AG04450 (cell line): ENCODE results near the gene TSC22D1. TPM values are rescaled to one million over a fixed set of nuclear protein-coding genes. Genes with fewer than 3 reads are reported as not detected.

Experiments
- CTCF ChIA-PET: fragments of 300-600, 350-600 bp; formaldehyde crosslinking; extraction: SDS; loops from one replicate; lab custom pipeline; 2022; ENCODE audit warnings: antibody characterized with exemption, inconsistent platforms; lab: Charles Lee
- POLR2A ChIA-PET: fragments of 350-600 bp; formaldehyde crosslinking; extraction: SDS; loops from one replicate; lab custom pipeline; 2021; ENCODE audit warnings: antibody characterized with exemption, inconsistent platforms; lab: Yijun Ruan, JAX
- DNase-seq: peaks from one replicate; pipeline ENCODE4 v3.0.0-alpha.2; 2011; ENCODE audit warnings: low read depth, low spot score
- H3K27ac ChIP-seq: one replicate; pipeline ENCODE4 v1.5.1; 2012; ENCODE audit warnings: low read depth, low read length, control low read depth
- H3K27me3 ChIP-seq: one replicate; pipeline ENCODE4 v1.6.0; 2012; ENCODE audit warnings: low read length; ENCODE audit not compliant: control insufficient read depth, insufficient read depth
- H3K4me3 ChIP-seq: 2 replicates; pipeline ENCODE4 v1.5.1; 2011; ENCODE audit warnings: mild to moderate bottlenecking, low read depth, low read length, control low read depth
- H3K9me3 ChIP-seq: 2 replicates; pipeline ENCODE4 v1.5.1; 2012; ENCODE audit warnings: low read length; ENCODE audit not compliant: control insufficient read depth, insufficient read depth
- polyA minus RNA-seq: library from RNA; depleted of rRNA, polyadenylated mRNA; stranded (reverse); fragments of >200 nt; gene quantifications from 2 replicates; pipeline ENCODE4 v1.2.3, GENCODE V29; 2011; rRNA and poly(A)+ RNA removed
- polyA plus RNA-seq: library from polyadenylated mRNA; depleted of rRNA; stranded (reverse); fragments of >200 nt; gene quantifications from 2 replicates; pipeline ENCODE4 v1.2.3, GENCODE V29; 2011; rRNA removed
- TF ChIP-seq, protein P1 (sequence below): IDR thresholded peaks from 2 replicates; pipeline ENCODE4 v1.5.1; 2011; ENCODE audit warnings: low read depth, low read length, control low read depth, inconsistent platforms

The TSC22D1 gene
- 67.0 and 77.3 TPM in 2 replicates for polyA plus RNA-seq
- polyA minus RNA-seq, result 85.7 and 92.9 TPM in 2 replicates

DNA sequence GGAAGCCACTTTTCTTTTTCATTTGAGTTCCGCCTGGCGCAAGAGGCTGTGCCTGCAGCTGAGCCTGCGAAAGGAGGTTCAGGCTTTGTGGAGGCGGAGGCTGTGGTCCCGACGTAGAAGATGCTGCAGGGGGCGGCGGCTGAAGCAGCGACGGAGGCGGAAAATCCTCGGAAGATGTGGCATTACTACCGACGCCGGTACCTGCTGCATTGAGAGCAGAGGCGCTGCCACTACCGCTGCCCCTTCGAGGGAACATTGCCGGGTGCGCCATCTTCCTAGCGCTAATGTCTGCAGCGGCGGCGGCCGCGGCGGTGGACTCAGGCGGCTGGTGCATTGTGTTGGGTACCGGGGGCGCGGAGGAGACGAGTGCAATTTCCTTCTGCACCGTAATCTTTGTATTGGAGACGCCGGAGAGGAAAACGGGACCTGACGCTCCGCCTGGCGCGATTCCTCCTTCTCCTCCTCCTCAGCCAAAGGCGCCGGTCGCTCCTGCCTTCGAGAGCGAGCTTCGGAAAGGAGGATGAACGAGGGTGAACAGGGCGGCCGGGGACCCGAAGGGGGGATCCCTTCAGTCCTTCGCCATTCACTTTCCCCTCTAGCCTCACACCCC, at the start of gene TSC22D1:
TSS of gene TSC22D1 (minus strand) at position 590 of the 610 bp plus-strand sequence. CDS start at position 334, 256 bp downstream.
- ChIA-PET POLR2A (interaction anchor here (1.0 to 1.1 kb wide), 2 partner anchors 10 to 151 kb away, joined by 4 to 5 read pairs; no protein-coding TSS in a partner anchor), CTCF (interaction anchor here (1.2 to 1.3 kb wide), 2 partner anchors 394 to 398 kb away, joined by 3 to 4 read pairs; no protein-coding TSS in a partner anchor)
- DNase-seq, result no peak
- TF ChIP-seq, protein P1, sequence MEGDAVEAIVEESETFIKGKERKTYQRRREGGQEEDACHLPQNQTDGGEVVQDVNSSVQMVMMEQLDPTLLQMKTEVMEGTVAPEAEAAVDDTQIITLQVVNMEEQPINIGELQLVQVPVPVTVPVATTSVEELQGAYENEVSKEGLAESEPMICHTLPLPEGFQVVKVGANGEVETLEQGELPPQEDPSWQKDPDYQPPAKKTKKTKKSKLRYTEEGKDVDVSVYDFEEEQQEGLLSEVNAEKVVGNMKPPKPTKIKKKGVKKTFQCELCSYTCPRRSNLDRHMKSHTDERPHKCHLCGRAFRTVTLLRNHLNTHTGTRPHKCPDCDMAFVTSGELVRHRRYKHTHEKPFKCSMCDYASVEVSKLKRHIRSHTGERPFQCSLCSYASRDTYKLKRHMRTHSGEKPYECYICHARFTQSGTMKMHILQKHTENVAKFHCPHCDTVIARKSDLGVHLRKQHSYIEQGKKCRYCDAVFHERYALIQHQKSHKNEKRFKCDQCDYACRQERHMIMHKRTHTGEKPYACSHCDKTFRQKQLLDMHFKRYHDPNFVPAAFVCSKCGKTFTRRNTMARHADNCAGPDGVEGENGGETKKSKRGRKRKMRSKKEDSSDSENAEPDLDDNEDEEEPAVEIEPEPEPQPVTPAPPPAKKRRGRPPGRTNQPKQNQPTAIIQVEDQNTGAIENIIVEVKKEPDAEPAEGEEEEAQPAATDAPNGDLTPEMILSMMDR, result no peak
- peak within 1 kb of the TSS; percentile 83 for H3K4me3 ChIP-seq
- no peaks in the 10 kb centered on the region for H3K27me3 ChIP-seq
- H3K9me3 ChIP-seq, result no peaks in the 10 kb centered on the region; the same call in 1 of the 2 replicates
- peak within 1 kb of the TSS; percentile 100 for H3K27ac ChIP-seq

DNA sequence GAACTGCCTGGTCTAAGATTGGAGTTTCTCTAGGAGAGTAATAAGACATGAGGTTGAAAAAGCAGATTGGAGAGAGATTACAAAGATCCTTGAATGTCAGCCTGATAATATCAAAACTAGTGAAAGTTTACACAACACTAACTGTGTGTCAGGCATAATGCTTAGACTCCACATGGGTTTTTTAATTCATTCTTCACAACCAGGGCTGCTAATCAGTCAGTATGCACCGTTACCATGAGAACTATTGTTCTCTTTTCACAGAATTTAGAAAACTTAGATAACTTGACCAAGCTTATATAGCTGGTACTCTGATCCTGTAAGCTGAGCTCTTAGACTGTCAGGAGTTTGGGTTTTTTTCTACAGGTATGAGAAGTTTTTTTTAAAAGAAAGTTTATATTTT, 46.6 kb upstream of the TSC22D1 start:
- no peak for DNase-seq
- POLR2A ChIA-PET, result no interaction called here

DNA sequence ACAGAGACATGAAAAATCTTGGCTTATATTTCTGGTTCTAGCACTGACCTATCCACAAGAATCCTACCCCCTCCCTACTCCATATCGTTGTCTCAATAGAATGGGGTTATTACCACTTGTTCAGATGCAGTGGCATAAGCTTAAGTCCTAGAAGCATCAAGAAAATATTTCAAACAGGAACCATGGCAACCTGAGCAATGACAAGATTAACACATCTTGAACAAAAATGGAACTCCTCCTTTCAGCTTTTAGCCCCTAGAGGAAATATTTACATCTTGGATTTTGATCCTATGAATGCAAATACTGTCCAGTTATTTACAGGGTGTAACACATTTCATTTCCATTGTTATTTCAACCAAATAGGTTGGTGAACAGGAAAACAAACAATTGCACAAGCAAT, 46.1 kb upstream of the TSC22D1 start:
- TF ChIP-seq, protein P1, result no peak

More for the DNA sequence above, 46.6 kb upstream of the TSC22D1 start:
- Histone ChIP-seq H3K9me3 (peaks cover under 1% of the 10 kb centered on the region; the same call in 1 of the 2 replicates), H3K27ac (no peak overlapping the region), H3K27me3 (no peaks in the 10 kb centered on the region), H3K4me3 (no peak overlapping the region)
- TF ChIP-seq, protein P1, result no peak
- CTCF ChIA-PET, result no interaction called here

DNA sequence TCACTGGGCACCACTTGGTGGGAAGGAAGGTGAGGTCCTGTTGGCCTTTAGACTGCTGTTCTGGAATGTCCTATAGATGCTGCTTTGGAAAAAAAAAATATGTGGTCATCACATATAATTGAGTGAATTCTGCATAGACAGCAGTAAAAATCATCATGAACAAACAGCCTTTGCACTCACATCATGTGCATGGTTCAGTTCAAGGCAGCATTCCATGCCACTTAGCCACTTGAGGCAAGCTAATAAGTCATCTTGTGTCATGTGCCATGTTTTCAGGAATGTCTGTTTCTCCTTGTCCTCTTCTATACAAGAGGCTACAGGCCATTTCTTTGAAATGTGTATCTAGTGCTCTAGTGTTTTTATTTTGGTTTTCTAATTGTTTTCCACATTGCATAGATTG, 43.9 kb upstream of the TSC22D1 start:
- Histone ChIP-seq H3K9me3 (no peaks in the 10 kb centered on the region), H3K27me3 (no peaks in the 10 kb centered on the region), H3K27ac (no peak overlapping the region), H3K4me3 (no peak overlapping the region)
- DNase-seq, result no peak
- CTCF ChIA-PET, result no interaction called here
- TF ChIP-seq, protein P1, result no peak
- POLR2A ChIA-PET, result no interaction called here

More for the DNA sequence above, 46.1 kb upstream of the TSC22D1 start:
- CTCF ChIA-PET, result no interaction called here
- H3K27me3 ChIP-seq, result no peaks in the 10 kb centered on the region
- no peak overlapping the region for H3K27ac ChIP-seq
- H3K4me3 ChIP-seq, result no peak overlapping the region
- POLR2A ChIA-PET, result no interaction called here
- no peaks in the 10 kb centered on the region for H3K9me3 ChIP-seq
- DNase-seq, result no peak

DNA sequence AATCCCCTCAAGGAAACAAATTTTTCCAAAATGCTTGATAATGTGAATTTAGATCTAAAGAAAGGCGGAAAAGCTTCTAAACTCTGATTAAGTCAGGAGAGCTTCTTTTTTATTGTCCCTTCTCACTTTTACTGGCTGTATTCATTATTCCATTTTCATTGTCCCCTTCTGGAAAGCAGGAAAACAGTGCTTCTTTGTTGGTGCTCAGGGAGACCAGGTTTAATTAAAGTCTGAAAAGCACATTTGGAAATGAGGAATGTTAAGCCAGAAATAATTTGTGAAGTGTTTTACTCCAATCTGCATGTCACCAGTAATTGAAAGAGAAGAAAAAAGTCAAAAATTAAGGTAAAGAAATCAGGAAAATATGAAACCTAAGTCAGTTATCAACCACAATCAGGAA, 43.5 kb upstream of the TSC22D1 start:
- TF ChIP-seq, protein P1, result no peak
- POLR2A ChIA-PET, result no interaction called here
- no peaks in the 10 kb centered on the region for H3K27me3 ChIP-seq
- H3K27ac ChIP-seq, result no peak overlapping the region
- no peak overlapping the region for H3K4me3 ChIP-seq
- DNase-seq, result no peak
- no peaks in the 10 kb centered on the region for H3K9me3 ChIP-seq
- CTCF ChIA-PET, result no interaction called here
